Stimulated activated CD8-positive, alpha-beta memory T cell treated with anti-CD3 and anti-CD28 coated beads, Interleukin-7, amount 100 ng/mL, for 24 hours (primary cell): ENCODE data around the gene DAZ4.
"Not testable (repeated sequence)": the region's sequence is repeated elsewhere in the genome, so short reads cannot be mapped to it uniquely, and the experiment has no call there.

ENCODE experiments used
- DNase-seq: peaks from one replicate; pipeline ENCODE4 v3.0.0-alpha.2; 2020; ENCODE audit warnings: low read depth

Gene DAZ4, protein sequence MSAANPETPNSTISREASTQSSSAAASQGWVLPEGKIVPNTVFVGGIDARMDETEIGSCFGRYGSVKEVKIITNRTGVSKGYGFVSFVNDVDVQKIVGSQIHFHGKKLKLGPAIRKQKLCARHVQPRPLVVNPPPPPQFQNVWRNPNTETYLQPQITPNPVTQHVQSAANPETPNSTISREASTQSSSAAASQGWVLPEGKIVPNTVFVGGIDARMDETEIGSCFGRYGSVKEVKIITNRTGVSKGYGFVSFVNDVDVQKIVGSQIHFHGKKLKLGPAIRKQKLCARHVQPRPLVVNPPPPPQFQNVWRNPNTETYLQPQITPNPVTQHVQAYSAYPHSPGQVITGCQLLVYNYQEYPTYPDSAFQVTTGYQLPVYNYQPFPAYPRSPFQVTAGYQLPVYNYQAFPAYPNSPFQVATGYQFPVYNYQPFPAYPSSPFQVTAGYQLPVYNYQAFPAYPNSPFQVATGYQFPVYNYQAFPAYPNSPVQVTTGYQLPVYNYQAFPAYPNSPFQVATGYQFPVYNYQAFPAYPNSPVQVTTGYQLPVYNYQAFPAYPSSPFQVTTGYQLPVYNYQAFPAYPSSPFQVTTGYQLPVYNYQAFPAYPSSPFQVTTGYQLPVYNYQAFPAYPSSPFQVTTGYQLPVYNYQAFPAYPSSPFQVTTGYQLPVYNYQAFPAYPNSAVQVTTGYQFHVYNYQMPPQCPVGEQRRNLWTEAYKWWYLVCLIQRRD

GRCh38 chrY:24833619-24834018, at the start of gene DAZ4:
DAZ4 (plus strand) TSS chrY:24833919; CDS start chrY:24834127, 208 bp downstream.
- not testable (repeated sequence) for DNase-seq

DNA sequence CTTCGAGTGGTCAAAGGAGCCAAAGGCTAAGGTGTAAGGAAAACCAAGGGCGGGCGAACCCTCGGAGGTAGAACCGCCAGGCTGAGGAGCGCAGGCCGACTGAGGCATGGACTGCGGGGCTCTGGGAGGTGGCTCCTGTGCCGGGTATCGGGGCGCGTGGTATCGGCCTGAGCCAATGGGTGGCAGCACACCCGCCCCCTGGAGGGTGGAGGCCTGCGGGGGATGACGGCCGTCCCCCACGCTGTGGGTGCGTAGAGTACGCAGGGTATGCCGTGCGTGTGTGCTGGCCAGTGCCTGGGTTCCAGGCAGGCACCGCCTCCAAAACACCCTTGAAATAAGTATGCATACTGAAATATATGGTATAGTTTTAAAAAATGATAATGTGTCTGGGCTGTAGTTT, 20.4 kb upstream of the DAZ4 start, which contains the start of gene DAZ3:
Gene DAZ3 (minus strand): TSS at position 101 of the 400 bp plus-strand sequence. CDS start 208 bp downstream, outside the sequence.
- DNase-seq, result not testable (repeated sequence)

- DNase-seq, result not testable (repeated sequence)
Observed at GRCh38 chrY:24821836-24822235, 11.9 kb upstream of the DAZ4 start.

- DNase-seq, result not testable (repeated sequence)
Observed at GRCh38 chrY:24824184-24824879, 9.4 kb upstream of the DAZ4 start.

GRCh38 chrY:24825069-24825468, 8.7 kb upstream of the DAZ4 start:
- DNase-seq, result not testable (repeated sequence)
